Fibroblast of villous mesenchyme (primary cell): ENCODE data around the gene PTPN13. TPM values are rescaled to one million over a fixed set of nuclear protein-coding genes. Genes with fewer than 3 reads are reported as not detected.

Experiments
- DNase-seq: peaks from one replicate; pipeline ENCODE4 v3.0.0-alpha.2; 2010; ENCODE audit warnings: low read depth
- H3K4me3 ChIP-seq: 2 replicates; pipeline ENCODE4 v1.5.1; 2011; ENCODE audit warnings: low read depth, mild to moderate bottlenecking, low read length
- CTCF ChIP-seq: IDR thresholded peaks from 2 replicates; pipeline ENCODE4 v1.5.1; 2012; ENCODE audit warnings: low read depth, mild to moderate bottlenecking, low read length; ENCODE audit not compliant: insufficient read depth
- total RNA-seq: library from RNA; depleted of rRNA; stranded (reverse); fragments of >200 nt; gene quantifications from 2 replicates; pipeline ENCODE4 v1.2.3, GENCODE V29; 2012

The PTPN13 gene
- total RNA-seq, 1 donor, result 73.0 TPM

DNA sequence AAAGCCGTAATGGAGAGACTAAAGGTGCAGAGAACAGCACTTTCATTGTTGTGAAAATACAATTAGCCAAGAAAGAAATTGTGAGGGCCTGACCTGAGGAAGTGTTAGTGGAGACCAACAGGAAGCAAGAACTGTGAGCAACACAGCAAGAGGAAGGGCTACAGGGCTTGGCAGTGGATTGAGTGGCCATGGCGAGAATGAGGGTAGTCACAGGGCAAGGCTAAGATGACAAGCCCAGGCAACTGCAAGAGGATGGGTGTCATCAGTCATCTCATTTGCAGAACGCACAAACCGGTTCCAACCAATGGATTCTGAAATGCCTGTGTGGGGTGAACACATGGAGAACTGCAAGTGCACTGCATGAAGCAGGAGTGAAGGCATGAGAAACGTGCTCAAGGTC, 251.5 kb downstream of the PTPN13 start:
- no peak for TF ChIP-seq CTCF
- no peak for DNase-seq
- no peak overlapping the region for H3K4me3 ChIP-seq

GRCh38 chr4:86846921-86847320, 252.8 kb downstream of the PTPN13 start:
- H3K4me3 ChIP-seq, result no peak overlapping the region
- TF ChIP-seq CTCF, result no peak
- DNase-seq, result peak; percentile 81

- H3K4me3 ChIP-seq, result no peak overlapping the region
- TF ChIP-seq CTCF, result no peak
- DNase-seq, result peak; percentile 11
Measured at GRCh38 chr4:86847571-86847970, 253.5 kb downstream of the PTPN13 start.

- no peak overlapping the region for H3K4me3 ChIP-seq
- peak; percentile 39 for DNase-seq
- TF ChIP-seq CTCF, result no peak
Measured at GRCh38 chr4:86848136-86848535, 254.0 kb downstream of the PTPN13 start.

DNA sequence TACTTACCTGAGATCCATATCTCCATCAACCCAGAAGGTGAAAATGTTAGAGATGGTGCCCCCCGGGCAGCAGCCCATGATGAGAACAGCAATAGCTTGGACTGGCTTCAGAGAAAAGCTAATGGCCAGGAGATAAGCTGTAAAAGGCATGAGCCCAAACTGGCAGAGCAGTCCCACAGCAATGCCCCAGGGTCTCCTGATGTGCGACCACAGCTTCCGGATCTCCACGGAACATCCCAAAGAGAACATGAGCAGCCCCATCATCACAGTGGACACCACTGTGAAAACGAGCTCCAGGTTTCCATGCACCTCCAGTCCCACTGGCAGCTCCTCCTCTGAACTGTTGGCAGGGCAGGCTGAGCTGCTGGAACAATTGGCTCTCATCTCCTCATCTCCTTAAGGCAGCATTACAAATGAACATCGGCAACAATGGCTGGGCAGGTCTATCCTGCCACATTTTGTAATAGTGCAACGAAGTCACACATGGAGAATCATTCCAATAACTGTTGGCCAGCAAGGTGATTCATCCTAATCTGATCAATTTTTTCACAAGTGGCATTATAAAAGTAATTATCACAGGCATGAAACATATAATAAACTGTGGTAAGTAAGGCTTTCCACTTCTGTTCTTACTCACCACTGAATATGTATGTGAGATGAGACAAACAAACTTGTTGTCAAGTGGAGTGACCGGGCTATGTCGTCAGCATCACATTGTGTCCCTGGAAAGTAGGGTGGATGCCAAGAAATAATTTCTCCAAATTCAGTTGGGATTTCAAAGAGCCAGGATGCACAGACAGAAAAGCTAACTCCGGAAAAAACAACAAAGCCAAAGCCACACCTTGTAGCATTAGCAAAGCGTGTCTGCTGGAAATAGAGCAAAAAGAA, 254.9 kb downstream of the PTPN13 start, which contains the start of gene SLC10A6:
SLC10A6 (minus strand) TSS at position 653 of the 888 bp plus-strand sequence; CDS start at position 384, 269 bp downstream.
- TF ChIP-seq CTCF, result no peak
- H3K4me3 ChIP-seq, result no peak within 1 kb of the TSS
- DNase-seq, result peak; percentile 42

DNA sequence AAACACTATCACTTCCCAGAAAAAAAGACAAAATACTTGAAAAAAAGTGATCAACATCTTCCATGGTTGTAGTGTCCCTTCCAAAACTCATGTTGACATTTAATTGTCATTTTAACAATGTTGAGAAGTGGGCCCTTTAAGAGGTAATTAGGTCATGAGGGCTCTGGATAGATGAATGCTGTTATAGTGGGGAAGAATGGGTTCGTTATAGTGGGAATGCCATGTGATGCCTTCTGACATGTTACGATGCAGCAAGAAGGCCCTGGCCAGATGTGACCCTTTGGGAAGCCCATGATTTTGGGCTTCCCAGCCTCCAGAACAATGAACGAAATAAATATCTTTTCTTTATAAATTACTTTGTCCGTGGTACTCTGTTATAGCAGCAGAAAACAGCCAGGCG, 259.1 kb downstream of the PTPN13 start:
- no peak overlapping the region for H3K4me3 ChIP-seq
- DNase-seq, result no peak
- no peak for TF ChIP-seq CTCF
